Measurements from ENCODE around the gene KATNAL1. TPM values are rescaled to one million over a fixed set of nuclear protein-coding genes. Genes with fewer than 3 reads are reported as not detected.

KATNAL1 gene
- total RNA-seq, 1 donor from 2014 or later: 22.7 TPM

- no peaks in the 10 kb centered on the region for H3K36me3 Mint-ChIP-seq (ENCODE audit: insufficient read depth)
- no peaks in the 10 kb centered on the region for H3K9me3 Mint-ChIP-seq (ENCODE audit: low read depth)
- H3K4me1 Mint-ChIP-seq (ENCODE audit: low read depth): no peaks in the 10 kb centered on the region
- no peak for DNase-seq (ENCODE audit: low spot score, unreplicated experiment)
- no peak overlapping the region for H3K27ac Mint-ChIP-seq
- H3K4me3 Mint-ChIP-seq (ENCODE audit: low read depth): no peak overlapping the region
- no peak for TF ChIP-seq CTCF (IDR thresholded peaks at IDR 0.05; ENCODE audit: unreplicated experiment)
- no peaks in the 10 kb centered on the region for H3K27me3 Mint-ChIP-seq
Measured at GRCh38 chr13:30314069-30314468, 6.7 kb upstream of the KATNAL1 start.

GRCh38 chr13:30313311-30313710 lies 6.0 kb upstream of the KATNAL1 start:
- H3K36me3 Mint-ChIP-seq (ENCODE audit: insufficient read depth): no peaks in the 10 kb centered on the region
- H3K4me3 Mint-ChIP-seq (ENCODE audit: low read depth): no peak overlapping the region
- H3K27ac Mint-ChIP-seq: no peak overlapping the region
- DNase-seq (ENCODE audit: low spot score, unreplicated experiment): no peak
- peaks cover 4% of the 10 kb centered on the region for H3K27me3 Mint-ChIP-seq
- no peaks in the 10 kb centered on the region for H3K4me1 Mint-ChIP-seq (ENCODE audit: low read depth)
- TF ChIP-seq CTCF (IDR thresholded peaks at IDR 0.05; ENCODE audit: unreplicated experiment): no peak
- H3K9me3 Mint-ChIP-seq (ENCODE audit: low read depth): no peaks in the 10 kb centered on the region

- Mint-ChIP-seq H3K4me1 (ENCODE audit: low read depth) (no peaks in the 10 kb centered on the region), H3K9me3 (ENCODE audit: low read depth) (no peaks in the 10 kb centered on the region), H3K27me3 (peaks cover 4% of the 10 kb centered on the region), H3K27ac (no peak overlapping the region), H3K36me3 (ENCODE audit: insufficient read depth) (no peaks in the 10 kb centered on the region), H3K4me3 (ENCODE audit: low read depth) (no peak overlapping the region)
- DNase-seq (ENCODE audit: low spot score, unreplicated experiment): no peak
- no peak for TF ChIP-seq CTCF (IDR thresholded peaks at IDR 0.05; ENCODE audit: unreplicated experiment)
Measured at GRCh38 chr13:30312904-30313303, 5.6 kb upstream of the KATNAL1 start.

GRCh38 chr13:30308548-30308947 lies 1.2 kb upstream of the KATNAL1 start:
- DNase-seq (ENCODE audit: low spot score, unreplicated experiment): no peak
- TF ChIP-seq CTCF (IDR thresholded peaks at IDR 0.05; ENCODE audit: unreplicated experiment): no peak
- Mint-ChIP-seq H3K27me3 (peaks cover 4% of the 10 kb centered on the region), H3K4me3 (ENCODE audit: low read depth) (peak overlapping the region; percentile 54), H3K27ac (no peak overlapping the region), H3K4me1 (ENCODE audit: low read depth) (peaks cover 12% of the 10 kb centered on the region), H3K36me3 (ENCODE audit: insufficient read depth) (no peaks in the 10 kb centered on the region), H3K9me3 (ENCODE audit: low read depth) (no peaks in the 10 kb centered on the region)

GRCh38 chr13:30307971-30308290 lies 580 bp upstream of the KATNAL1 start:
- no peak for TF ChIP-seq CTCF (IDR thresholded peaks at IDR 0.05; ENCODE audit: unreplicated experiment)
- Mint-ChIP-seq H3K27ac (no peak overlapping the region), H3K4me1 (ENCODE audit: low read depth) (peaks cover 13% of the 10 kb centered on the region)

More at GRCh38 chr13:30307971-30308290, 580 bp upstream of the KATNAL1 start:
- H3K9me3 Mint-ChIP-seq (ENCODE audit: low read depth): no peaks in the 10 kb centered on the region
- no peaks in the 10 kb centered on the region for H3K36me3 Mint-ChIP-seq (ENCODE audit: insufficient read depth)
- H3K27me3 Mint-ChIP-seq: peaks cover 4% of the 10 kb centered on the region
- DNase-seq (ENCODE audit: low spot score, unreplicated experiment): no peak
- H3K4me3 Mint-ChIP-seq (ENCODE audit: low read depth): peak overlapping the region; percentile 82
